ENCODE measurements around the gene CHST6.
"Not testable (repeated sequence)": the region's sequence is repeated elsewhere in the genome, so short reads cannot be mapped to it uniquely, and the experiment has no call there.

Gene CHST6

GRCh38 chr16:75503801-75504200 lies 8.6 kb upstream of the CHST6 start:
- H3K27ac ChIP-seq, result no peak overlapping the region
- TF ChIP-seq CTCF (conservative IDR thresholded peaks at IDR 0.05; ENCODE audit: low read depth), result no peak
- ChIA-PET CTCF (interaction anchor here (0.7 kb wide), 1 partner anchor 11 kb away, joined by 6 read pairs; no protein-coding TSS in a partner anchor), POLR2A (ENCODE audit: low non-redundant PET) (no interaction called here)
- DNase-seq (ENCODE audit: low spot score), result no peak

- ChIA-PET POLR2A (ENCODE audit: low non-redundant PET) (no interaction called here), CTCF (no interaction called here)
- H3K27ac ChIP-seq, result peak overlapping the region; percentile 26; the same call in 1 of the 2 replicates
- peak; percentile 38 for DNase-seq (ENCODE audit: low spot score)
- no peak for TF ChIP-seq CTCF (conservative IDR thresholded peaks at IDR 0.05; ENCODE audit: low read depth)
These were observed 7.8 kb upstream of the CHST6 start for GRCh38 chr16:75502916-75503605.

GRCh38 chr16:75501820-75502219 lies 6.6 kb upstream of the CHST6 start:
- POLR2A ChIA-PET (ENCODE audit: low non-redundant PET); CTCF ChIA-PET: not testable (repeated sequence)
- H3K27ac ChIP-seq, result peak overlapping the region; percentile 56
- peak; percentile 22 for DNase-seq (ENCODE audit: low spot score)

GRCh38 chr16:75501359-75501758 lies 6.1 kb upstream of the CHST6 start:
- POLR2A ChIA-PET (ENCODE audit: low non-redundant PET), result no interaction called here

GRCh38 chr16:75498605-75499322 lies 3.5 kb upstream of the CHST6 start:
- POLR2A ChIA-PET (ENCODE audit: low non-redundant PET); DNase-seq (ENCODE audit: low spot score); CTCF ChIA-PET: not testable (repeated sequence)
- H3K27ac ChIP-seq, result peak overlapping the region; percentile 52

More at GRCh38 chr16:75501359-75501758, 6.1 kb upstream of the CHST6 start:
- CTCF ChIA-PET, result interaction anchor here (0.6 kb wide), 1 partner anchor 29 kb away, joined by 3 read pairs; no protein-coding TSS in a partner anchor
- DNase-seq (ENCODE audit: low spot score), result no peak
- H3K27ac ChIP-seq, result no peak overlapping the region; the same call in 1 of the 2 replicates
- no peak for TF ChIP-seq CTCF (conservative IDR thresholded peaks at IDR 0.05; ENCODE audit: low read depth)

DNA sequence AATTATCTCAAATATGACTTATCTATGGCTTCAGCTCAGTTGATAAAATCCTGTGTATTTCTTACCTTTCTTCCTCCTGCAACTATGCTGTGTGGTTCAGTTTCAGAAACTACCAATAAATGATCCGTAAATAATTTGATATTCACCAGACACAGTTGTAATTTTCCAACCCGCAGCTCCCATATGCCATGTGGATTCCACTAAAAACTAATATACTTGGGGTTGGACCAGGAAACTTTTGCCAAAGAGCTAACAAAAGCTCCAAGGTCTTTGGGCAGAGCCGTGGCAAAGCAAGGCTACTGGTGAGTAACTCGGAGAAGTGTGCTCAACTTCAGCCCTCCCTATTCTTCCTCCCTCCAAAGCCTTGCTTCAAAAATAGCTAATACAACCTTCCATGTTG lies 2.3 kb upstream of the CHST6 start:
- no peak overlapping the region for H3K27ac ChIP-seq
- ChIA-PET POLR2A (ENCODE audit: low non-redundant PET) (interaction anchor here (0.9 kb wide), 1 partner anchor 20 kb away, joined by 3 read pairs; no protein-coding TSS in a partner anchor), CTCF (interaction anchor here (0.6 kb wide), 1 partner anchor 268 kb away, joined by 4 read pairs; no protein-coding TSS in a partner anchor)
- no peak for DNase-seq (ENCODE audit: low spot score)
- no peak for TF ChIP-seq CTCF (conservative IDR thresholded peaks at IDR 0.05; ENCODE audit: low read depth)

GRCh38 chr16:75494661-75495075 lies 573 bp downstream of the CHST6 start:
- H3K27ac ChIP-seq, result no peak overlapping the region
- POLR2A ChIA-PET (ENCODE audit: low non-redundant PET), result no interaction called here
- no peak for TF ChIP-seq CTCF (conservative IDR thresholded peaks at IDR 0.05; ENCODE audit: low read depth)
- no peak for DNase-seq (ENCODE audit: low spot score)
- CTCF ChIA-PET, result interaction anchor here (0.8 to 2.1 kb wide), 4 partner anchors 23 to 295 kb away, joined by 3 to 9 read pairs (median 6); no protein-coding TSS in a partner anchor
